Panc1 (cell line): ENCODE results near the gene GAPT. TPM values are rescaled to one million over a fixed set of nuclear protein-coding genes. Genes with fewer than 3 reads are reported as not detected.

Source experiments
- ATAC-seq: fragments of 200-7000 bp; cut with Tn5 transposase; 2 replicates; pipeline ENCODE4 v1.9.1; 2020; ENCODE audit warnings: mild to moderate bottlenecking, moderate library complexity
- BruUV-seq: library from RNA; stranded (reverse); fragments of 400-500 nt; replicated peaks from 2 replicates; lab custom pipeline; 2021; lab: Mats Ljungman, UMichigan
- CTCF ChIA-PET: fragments of 300-600 bp; sonication (Branson Sonifier 250); formaldehyde crosslinking; loops from one replicate; lab custom pipeline; 2022; ENCODE audit warnings: antibody characterized with exemption; lab: Charles Lee
- POLR2A ChIA-PET: fragments of 300-600 bp; sonication (Branson Sonifier 250); formaldehyde crosslinking; loops from one replicate; lab custom pipeline; 2022; ENCODE audit warnings: antibody characterized with exemption; lab: Charles Lee
- DNase-seq: peaks from one replicate; pipeline ENCODE4 v3.0.0-alpha.2; 2010; ENCODE audit warnings: low read depth, low spot score
- H3K27ac ChIP-seq: 2 replicates; pipeline ENCODE4 v1.5.1; 2011; ENCODE audit warnings: mild to moderate bottlenecking, low read length, inconsistent platforms
- H3K27me3 ChIP-seq: fragments of 200-500 bp; sonication (Bioruptor generic); 2 replicates; pipeline ENCODE4 v1.6.0; 2014; ENCODE audit warnings: low read length, inconsistent platforms; ENCODE audit not compliant: control insufficient read depth, insufficient read depth
- H3K36me3 ChIP-seq: fragments of 200-500 bp; sonication (Bioruptor generic); 2 replicates; pipeline ENCODE4 v1.5.1; 2014; ENCODE audit warnings: inconsistent platforms, mild to moderate bottlenecking, low read length, moderate library complexity; ENCODE audit not compliant: control insufficient read depth, insufficient read depth
- H3K4me1 ChIP-seq: 2 replicates; pipeline ENCODE4 v1.5.1; 2011; ENCODE audit warnings: inconsistent platforms, mild to moderate bottlenecking, low read length, moderate library complexity; ENCODE audit not compliant: control insufficient read depth, insufficient read depth
- H3K4me3 ChIP-seq, 2 experiments: 2 replicates each; pipeline ENCODE4 v1.5.1; 2011 to 2012; ENCODE audit warnings: low read depth in 2 of 2, low read length in 2 of 2, mild to moderate bottlenecking in 2 of 2, inconsistent platforms in 1 of 2, moderate library complexity in 1 of 2
- H3K9me3 ChIP-seq: fragments of 200-500 bp; sonication (Bioruptor generic); 2 replicates; pipeline ENCODE4 v1.5.1; 2014; ENCODE audit warnings: low read depth, mild to moderate bottlenecking, inconsistent platforms, low read length, moderate library complexity; ENCODE audit not compliant: control insufficient read depth, insufficient read depth
- CTCF ChIP-seq: fragments of 450-650 bp; IDR thresholded peaks from 2 replicates; pipeline ENCODE4 v1.5.1; 2017; ENCODE audit warnings: mild to moderate bottlenecking
- POLR2AphosphoS5 ChIP-seq: IDR thresholded peaks from 2 replicates; pipeline ENCODE4 v1.6.1; 2012; ENCODE audit warnings: mild to moderate bottlenecking, low read depth, low read length, moderate library complexity
- SIN3A ChIP-seq: IDR thresholded peaks from 2 replicates; pipeline ENCODE4 v1.6.1; 2012; ENCODE audit warnings: low read depth, mild to moderate bottlenecking, low read length, moderate library complexity, borderline replicate concordance; ENCODE audit not compliant: insufficient read depth
- TCF7L2 ChIP-seq: IDR thresholded peaks from 2 replicates; pipeline ENCODE4 v1.6.1; 2011; ENCODE audit warnings: mild to moderate bottlenecking, low read depth, low read length, inconsistent platforms
- in situ Hi-C: cut with HindIII; loops from 2 replicates; pipeline ENCODE4 v1.10.0; 2016; ENCODE audit warnings: low sequenced_read_pairs, low pct_unique_long_range_greater_than_20kb
- intact Hi-C: fragments of 100-400 bp; cut with micrococcal nuclease; formaldehyde crosslinking; loops from one replicate; pipeline ENCODE4 v1.10.0; 2022; ENCODE audit not compliant: unreplicated experiment
- total RNA-seq: library from RNA; stranded (reverse); gene quantifications from one replicate; pipeline ENCODE4 v1.2.1, GENCODE V29; 2021; ENCODE audit not compliant: unreplicated experiment
- TF ChIP-seq, protein P1 (sequence below), 2 experiments: IDR thresholded peaks; 2 replicates each; pipeline ENCODE4 v1.6.1; 2011 to 2012; ENCODE audit warnings: low read depth in 2 of 2, control low read depth in 1 of 2, low read length in 1 of 2, mild to moderate bottlenecking in 1 of 2, moderate library complexity in 1 of 2; ENCODE audit not compliant: insufficient read depth in 1 of 2

GAPT gene
- total RNA-seq, 1 experiment from 2014 or later = not detected

DNA sequence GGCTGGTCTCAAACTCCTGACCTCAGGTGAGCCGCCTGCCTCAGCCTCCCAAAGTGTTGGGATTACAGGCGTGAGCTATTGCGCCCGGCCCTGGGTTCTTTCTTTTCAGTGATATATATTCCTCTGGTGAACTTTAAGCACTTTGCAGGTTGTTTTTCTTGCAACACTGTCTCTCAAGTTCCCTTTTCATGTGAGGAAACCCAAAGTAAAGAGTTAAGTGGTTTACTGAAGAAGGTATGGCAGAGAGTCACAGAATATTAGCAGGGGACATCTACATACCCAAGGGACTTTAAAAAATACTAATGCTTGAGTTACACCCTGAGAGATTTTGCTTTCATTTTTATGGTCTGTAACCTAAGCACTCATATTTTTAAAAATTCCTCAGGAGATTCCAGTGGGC, 6.7 kb upstream of the GAPT start:
- POLR2A ChIA-PET = no interaction called here
- no TSS peak for BruUV-seq

DNA sequence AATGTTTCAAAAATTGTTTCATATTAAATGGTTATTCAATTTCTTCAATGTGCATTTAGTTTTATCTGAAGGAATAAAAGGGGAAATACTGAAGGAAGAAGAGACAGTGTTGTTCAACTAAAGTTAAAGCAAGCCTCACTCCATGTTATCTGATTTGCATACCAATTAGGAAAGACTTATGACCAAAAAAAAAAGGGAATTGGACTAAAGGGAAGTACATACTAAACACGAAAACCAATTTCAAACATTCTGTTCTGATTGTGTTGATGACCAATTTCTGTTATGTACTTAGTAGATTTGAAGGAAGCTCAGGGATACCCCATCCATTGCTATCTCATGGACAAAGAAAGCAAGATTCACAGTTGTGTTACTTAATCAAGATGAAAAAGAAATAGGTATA, 4.9 kb upstream of the GAPT start:
- CTCF ChIA-PET = no interaction called here
- Histone ChIP-seq H3K4me3 (no peak overlapping the region), H3K9me3 (no peaks in the 10 kb centered on the region), H3K27ac (no peak overlapping the region), H3K4me1 (no peaks in the 10 kb centered on the region), H3K27me3 (peaks cover 30% of the 10 kb centered on the region), H3K36me3 (no peaks in the 10 kb centered on the region)
- in situ Hi-C loops = no loop called here
- DNase-seq = no peak
- POLR2A ChIA-PET = no interaction called here
- TF ChIP-seq CTCF = no peak
- TF ChIP-seq, protein P1, sequence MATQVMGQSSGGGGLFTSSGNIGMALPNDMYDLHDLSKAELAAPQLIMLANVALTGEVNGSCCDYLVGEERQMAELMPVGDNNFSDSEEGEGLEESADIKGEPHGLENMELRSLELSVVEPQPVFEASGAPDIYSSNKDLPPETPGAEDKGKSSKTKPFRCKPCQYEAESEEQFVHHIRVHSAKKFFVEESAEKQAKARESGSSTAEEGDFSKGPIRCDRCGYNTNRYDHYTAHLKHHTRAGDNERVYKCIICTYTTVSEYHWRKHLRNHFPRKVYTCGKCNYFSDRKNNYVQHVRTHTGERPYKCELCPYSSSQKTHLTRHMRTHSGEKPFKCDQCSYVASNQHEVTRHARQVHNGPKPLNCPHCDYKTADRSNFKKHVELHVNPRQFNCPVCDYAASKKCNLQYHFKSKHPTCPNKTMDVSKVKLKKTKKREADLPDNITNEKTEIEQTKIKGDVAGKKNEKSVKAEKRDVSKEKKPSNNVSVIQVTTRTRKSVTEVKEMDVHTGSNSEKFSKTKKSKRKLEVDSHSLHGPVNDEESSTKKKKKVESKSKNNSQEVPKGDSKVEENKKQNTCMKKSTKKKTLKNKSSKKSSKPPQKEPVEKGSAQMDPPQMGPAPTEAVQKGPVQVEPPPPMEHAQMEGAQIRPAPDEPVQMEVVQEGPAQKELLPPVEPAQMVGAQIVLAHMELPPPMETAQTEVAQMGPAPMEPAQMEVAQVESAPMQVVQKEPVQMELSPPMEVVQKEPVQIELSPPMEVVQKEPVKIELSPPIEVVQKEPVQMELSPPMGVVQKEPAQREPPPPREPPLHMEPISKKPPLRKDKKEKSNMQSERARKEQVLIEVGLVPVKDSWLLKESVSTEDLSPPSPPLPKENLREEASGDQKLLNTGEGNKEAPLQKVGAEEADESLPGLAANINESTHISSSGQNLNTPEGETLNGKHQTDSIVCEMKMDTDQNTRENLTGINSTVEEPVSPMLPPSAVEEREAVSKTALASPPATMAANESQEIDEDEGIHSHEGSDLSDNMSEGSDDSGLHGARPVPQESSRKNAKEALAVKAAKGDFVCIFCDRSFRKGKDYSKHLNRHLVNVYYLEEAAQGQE (IDR thresholded peaks at IDR 0.05; ENCODE audit: insufficient read depth in 1 of 2, low read depth in 2 of 2, low read length in 1 of 2) = no peak
- no peak for TF ChIP-seq TCF7L2
- TF ChIP-seq SIN3A = no peak
- TF ChIP-seq POLR2AphosphoS5 = no peak
- ATAC-seq = no peak
- BruUV-seq = no TSS peak
- intact Hi-C loops = no loop called here

More for the DNA sequence above, 6.7 kb upstream of the GAPT start:
- Histone ChIP-seq H3K27ac (no peak overlapping the region), H3K36me3 (no peaks in the 10 kb centered on the region), H3K27me3 (peaks cover 20% of the 10 kb centered on the region), H3K4me3 (no peak overlapping the region), H3K9me3 (no peaks in the 10 kb centered on the region), H3K4me1 (no peaks in the 10 kb centered on the region)
- TF ChIP-seq, protein P1 (IDR thresholded peaks at IDR 0.05; ENCODE audit: insufficient read depth in 1 of 2, low read depth in 2 of 2, low read length in 1 of 2) = no peak
- TF ChIP-seq TCF7L2 = no peak
- no peak for TF ChIP-seq POLR2AphosphoS5
- no peak for TF ChIP-seq SIN3A
- no peak for TF ChIP-seq CTCF
- intact Hi-C loops (no loop called here), in situ Hi-C loops (no loop called here)
- ATAC-seq (no peak), DNase-seq (no peak)
- CTCF ChIA-PET = no interaction called here
